HCT116 (cell line): ENCODE results near the gene LAMC3.

Experiments
- YY1 ChIP-seq: IDR thresholded peaks from 2 replicates; pipeline ENCODE4 v1.6.1; 2011; ENCODE audit warnings: low read length, low read depth, moderate library complexity, mild to moderate bottlenecking; ENCODE audit not compliant: insufficient replicate concordance; ENCODE audit errors: extremely low read depth
- TF ChIP-seq, protein P1 (sequence below), 3 experiments: fragments of 200-600 bp in 1 of 3; sonication (generic) in 1 of 3; IDR thresholded peaks in 2 of 3; conservative IDR thresholded peaks in 1 of 3; 2 replicates each; pipeline ENCODE4 v1.5.1; 2012 to 2017; ENCODE audit warnings: low read depth in 2 of 3, low read length in 2 of 3, antibody characterized with exemption in 1 of 3, borderline replicate concordance in 1 of 3, control low read depth in 1 of 3, mild to moderate bottlenecking in 1 of 3, mixed read lengths in 1 of 3, mixed run types in 1 of 3, moderate library complexity in 1 of 3; ENCODE audit not compliant: insufficient read depth in 1 of 3

DNA sequence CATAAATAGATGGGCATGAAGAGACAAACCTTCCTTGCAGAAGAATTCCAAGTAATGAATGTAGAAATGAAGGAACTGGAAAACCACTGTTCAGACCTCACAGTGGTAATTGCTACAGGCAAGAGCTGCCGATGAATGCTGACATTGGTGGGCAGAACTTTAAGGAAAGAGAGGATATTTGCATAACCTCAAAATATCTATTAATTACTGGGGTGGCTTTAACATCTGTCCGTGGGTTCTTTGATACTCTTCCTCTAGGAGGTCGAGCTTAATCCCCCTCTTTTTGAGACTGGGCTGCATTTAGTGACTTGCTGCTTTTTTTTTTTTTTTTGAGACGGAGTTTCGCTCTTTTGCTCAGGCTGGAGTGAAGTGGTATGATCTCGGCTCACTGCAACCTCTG, 34.7 kb downstream of the LAMC3 start:
- TF ChIP-seq, protein P1, sequence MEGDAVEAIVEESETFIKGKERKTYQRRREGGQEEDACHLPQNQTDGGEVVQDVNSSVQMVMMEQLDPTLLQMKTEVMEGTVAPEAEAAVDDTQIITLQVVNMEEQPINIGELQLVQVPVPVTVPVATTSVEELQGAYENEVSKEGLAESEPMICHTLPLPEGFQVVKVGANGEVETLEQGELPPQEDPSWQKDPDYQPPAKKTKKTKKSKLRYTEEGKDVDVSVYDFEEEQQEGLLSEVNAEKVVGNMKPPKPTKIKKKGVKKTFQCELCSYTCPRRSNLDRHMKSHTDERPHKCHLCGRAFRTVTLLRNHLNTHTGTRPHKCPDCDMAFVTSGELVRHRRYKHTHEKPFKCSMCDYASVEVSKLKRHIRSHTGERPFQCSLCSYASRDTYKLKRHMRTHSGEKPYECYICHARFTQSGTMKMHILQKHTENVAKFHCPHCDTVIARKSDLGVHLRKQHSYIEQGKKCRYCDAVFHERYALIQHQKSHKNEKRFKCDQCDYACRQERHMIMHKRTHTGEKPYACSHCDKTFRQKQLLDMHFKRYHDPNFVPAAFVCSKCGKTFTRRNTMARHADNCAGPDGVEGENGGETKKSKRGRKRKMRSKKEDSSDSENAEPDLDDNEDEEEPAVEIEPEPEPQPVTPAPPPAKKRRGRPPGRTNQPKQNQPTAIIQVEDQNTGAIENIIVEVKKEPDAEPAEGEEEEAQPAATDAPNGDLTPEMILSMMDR (IDR thresholded peaks at IDR 0.05 in 2 of 3, conservative IDR thresholded peaks at IDR 0.05 in 1 of 3; ENCODE audit: borderline replicate concordance in 1 of 3, insufficient read depth in 1 of 3, low read depth in 2 of 3, low read length in 2 of 3), result no peak
- no peak for TF ChIP-seq YY1
